Gastrocnemius medialis (tissue), 4 donors: Measurements from ENCODE around the gene AMHR2. TPM values are rescaled to one million over a fixed set of nuclear protein-coding genes. Genes with fewer than 3 reads are reported as not detected.
"Not testable (repeated sequence)": the region's sequence is repeated elsewhere in the genome, so short reads cannot be mapped to it uniquely, and the experiment has no call there.

ENCODE experiments used
- ATAC-seq, 2 donors: fragments of 150-250 bp; one replicate each; pipeline ENCODE4 v1.9.1; 2016
- DNase-seq, 2 donors: peaks; one replicate each; pipeline ENCODE4 v3.0.0-alpha.2; 2019
- H3K27ac ChIP-seq, 4 donors: fragments of 200-600 bp; sonication (generic); 1 replicate in 1 of 4; 2 replicates in 3 of 4; pipeline ENCODE4 v1.5.1; 2016 to 2018; ENCODE audit warnings: mild to moderate bottlenecking in 2 of 4, moderate library complexity in 1 of 4
- H3K27me3 ChIP-seq, 3 donors: fragments of 200-600 bp; sonication (generic) in 2 of 3; 1 replicate in 1 of 3; 2 replicates in 2 of 3; pipeline versions ENCODE4 v1.5.1 to v1.6.0; 2016 to 2019; ENCODE audit warnings: mild to moderate bottlenecking in 1 of 3, moderate library complexity in 1 of 3
- H3K36me3 ChIP-seq, 2 donors: fragments of 200-600 bp; sonication (generic) in 1 of 2; one replicate each; pipeline ENCODE4 v1.5.1; 2017 to 2018
- H3K4me1 ChIP-seq, 2 donors: fragments of 200-600 bp; sonication (generic) in 1 of 2; one replicate each; pipeline ENCODE4 v1.5.1; 2016 to 2017; ENCODE audit warnings: mild to moderate bottlenecking in 2 of 2
- H3K4me3 ChIP-seq, 4 donors: fragments of 200-600 bp; sonication (generic) in 3 of 4; 1 replicate in 1 of 4; 2 replicates in 3 of 4; pipeline ENCODE4 v1.5.1; 2016 to 2019; ENCODE audit warnings: mild to moderate bottlenecking in 2 of 4
- H3K9me3 ChIP-seq, 3 donors: fragments of 200-600 bp; sonication (generic) in 2 of 3; 1 replicate in 1 of 3; 2 replicates in 2 of 3; pipeline ENCODE4 v1.5.1; 2016 to 2019
- CTCF ChIP-seq, 5 experiments: fragments of 450-650 bp in 3 of 5; fragments of 200-600 bp in 2 of 5; sonication (generic) in 2 of 5; IDR thresholded peaks in 4 of 5; conservative IDR thresholded peaks in 1 of 5; 1 replicate in 4 of 5; 2 replicates in 1 of 5; pipeline ENCODE4 v1.5.1; 2016 to 2019; ENCODE audit warnings: antibody characterized with exemption in 5 of 5, mild to moderate bottlenecking in 3 of 5, moderate library complexity in 3 of 5
- POLR2A ChIP-seq, 2 donors: fragments of 450-650 bp; IDR thresholded peaks; one replicate each; pipeline ENCODE4 v1.6.1; 2017; ENCODE audit warnings: antibody characterized with exemption in 2 of 2, mild to moderate bottlenecking in 2 of 2, moderate library complexity in 2 of 2
- in situ Hi-C, 4 donors: fragments of 200-750 bp; cut with MboI; loops; one replicate each; pipeline versions ENCODE4 v1.15.0 to v1.8.0; 2017; ENCODE audit warnings: low sequenced_read_pairs in 4 of 4
- intact Hi-C: fragments of 100-400 bp; cut with DNase I; formaldehyde crosslinking; loops from one replicate; pipeline ENCODE4 v1.15.1; 2023; ENCODE audit warnings: low total_unique reads
- total RNA-seq, 4 donors: library from RNA; depleted of rRNA; stranded (reverse); fragments of >200 nt; gene quantifications; one replicate each; pipeline versions ENCODE4 v1.1.0 to v1.2.3, GENCODE V29; 2016

AMHR2 gene
- total RNA-seq = 1 to 10 TPM in 2 of 4 donors, not detected in 2; 1.0 to 1.4 TPM

- Histone ChIP-seq H3K9me3 (no peaks in the 10 kb centered on the region), H3K4me3 (no peak within 1 kb of the TSS), H3K27me3 (no peaks in the 10 kb centered on the region), H3K27ac (no peak within 1 kb of the TSS), H3K36me3 (no peaks in the 10 kb centered on the region), H3K4me1 (peaks cover 2 to 11% of the 10 kb centered on the region in 2 donors)
- TF ChIP-seq CTCF (IDR thresholded peaks at IDR 0.05 in 4 of 5, conservative IDR thresholded peaks at IDR 0.05 in 1 of 5) = no peak
- TF ChIP-seq POLR2A (IDR thresholded peaks at IDR 0.05) = no peak
- in situ Hi-C loops = loop anchor here (5.0 kb wide), 2 partner anchors 66 to 71 kb away; no protein-coding TSS in a partner anchor
- no peak for ATAC-seq
- intact Hi-C loops = loop anchor here (1.0 kb wide), 1 partner anchor 21 kb away; no protein-coding TSS in a partner anchor
- DNase-seq = no peak
Measured at GRCh38 chr12:53423597-53423996, at the start of gene AMHR2. AMHR2 (plus strand) TSS chr12:53423855; CDS start chr12:53423935, 80 bp downstream.

- H3K4me3 ChIP-seq, H3K36me3 ChIP-seq, in situ Hi-C loops, ATAC-seq, intact Hi-C loops, DNase-seq, H3K9me3 ChIP-seq, H3K27me3 ChIP-seq, H3K27ac ChIP-seq: not testable (repeated sequence)
- H3K4me1 ChIP-seq = peaks cover 22 to 26% of the 10 kb centered on the region in 2 donors
Measured at GRCh38 chr12:53374277-53374676, 49.4 kb upstream of the AMHR2 start.

- no peak for TF ChIP-seq CTCF (IDR thresholded peaks at IDR 0.05 in 4 of 5, conservative IDR thresholded peaks at IDR 0.05 in 1 of 5)
- no peak for TF ChIP-seq POLR2A (IDR thresholded peaks at IDR 0.05)
- intact Hi-C loops (no loop called here), in situ Hi-C loops (no loop called here)
- Histone ChIP-seq H3K27ac (no peak overlapping the region), H3K4me1 (peaks cover 22 to 25% of the 10 kb centered on the region in 2 donors), H3K9me3 (no peaks in the 10 kb centered on the region), H3K36me3 (peaks cover 0 to 4% of the 10 kb centered on the region in 2 donors), H3K4me3 (no peak overlapping the region), H3K27me3 (no peaks in the 10 kb centered on the region)
- ATAC-seq = no peak
- DNase-seq = no peak
Measured at GRCh38 chr12:53376747-53377146, 46.9 kb upstream of the AMHR2 start.

GRCh38 chr12:53378222-53378621, 45.4 kb upstream of the AMHR2 start:
- Histone ChIP-seq H3K36me3 (peaks cover 0 to 19% of the 10 kb centered on the region in 2 donors), H3K9me3 (no peaks in the 10 kb centered on the region), H3K27me3 (no peaks in the 10 kb centered on the region), H3K27ac (peak overlapping the region; percentile 92 to 97 (median 96)), H3K4me1 (peaks cover 30 to 33% of the 10 kb centered on the region in 2 donors), H3K4me3 (no peak overlapping the region)
- no peak for DNase-seq
- TF ChIP-seq POLR2A (IDR thresholded peaks at IDR 0.05) (no peak), CTCF (IDR thresholded peaks at IDR 0.05 in 4 of 5, conservative IDR thresholded peaks at IDR 0.05 in 1 of 5) (no peak)
- in situ Hi-C loops = no loop called here
- ATAC-seq = no peak
- intact Hi-C loops = loop anchor here (2.0 kb wide), 1 partner anchor 75 kb away; the partner anchor contains the start of gene PCBP2

GRCh38 chr12:53378724-53379388, 44.8 kb upstream of the AMHR2 start:
- TF ChIP-seq POLR2A (IDR thresholded peaks at IDR 0.05) (no peak), CTCF (IDR thresholded peaks at IDR 0.05 in 4 of 5, conservative IDR thresholded peaks at IDR 0.05 in 1 of 5) (no peak)
- intact Hi-C loops = loop anchor here (1.0 to 2.0 kb wide), 3 partner anchors 58 to 74 kb away; partner anchors contain the start of genes AAAS, PCBP2 and PRR13
- in situ Hi-C loops = no loop called here
- H3K4me1 ChIP-seq = peaks cover 36 to 39% of the 10 kb centered on the region in 2 donors
- peaks cover 0 to 24% of the 10 kb centered on the region in 2 donors for H3K36me3 ChIP-seq
- H3K4me3 ChIP-seq = peak overlapping the region; percentile 57 to 78 (median 66)
- H3K9me3 ChIP-seq = no peaks in the 10 kb centered on the region
- no peaks in the 10 kb centered on the region for H3K27me3 ChIP-seq
- DNase-seq (no peak), ATAC-seq (no peak)
- H3K27ac ChIP-seq = peak overlapping the region; percentile 92 to 97 (median 96)
